Stimulated activated CD4-positive, alpha-beta T cell treated with anti-CD3 and anti-CD28 coated beads, Interleukin-4, amount 100 ng/mL, for 24 hours (primary cell): ENCODE measurements around the gene WIPI1.

Experiments
- DNase-seq: peaks from one replicate; pipeline ENCODE4 v3.0.0-alpha.2; 2020

Gene WIPI1

DNA sequence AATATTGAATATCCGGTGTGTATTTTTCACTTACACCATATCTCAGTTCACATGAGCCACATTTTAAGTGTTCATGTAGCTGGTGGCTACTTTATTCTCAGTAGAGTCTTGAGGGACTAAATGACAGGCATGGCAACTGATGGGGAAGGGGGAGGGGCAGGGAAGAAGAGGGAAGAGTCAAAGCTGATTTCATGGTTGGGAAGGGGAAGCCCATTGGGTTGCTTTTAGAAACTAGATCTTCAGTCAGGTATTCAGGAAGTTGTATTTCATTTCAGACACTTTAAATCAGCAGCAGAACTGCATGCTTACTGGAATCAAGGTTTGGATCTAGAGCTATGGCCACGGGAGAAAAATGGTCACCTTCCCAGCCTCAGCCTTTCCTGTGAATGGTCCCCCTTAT lies 2.9 kb upstream of the WIPI1 start:
- DNase-seq, result no peak

DNA sequence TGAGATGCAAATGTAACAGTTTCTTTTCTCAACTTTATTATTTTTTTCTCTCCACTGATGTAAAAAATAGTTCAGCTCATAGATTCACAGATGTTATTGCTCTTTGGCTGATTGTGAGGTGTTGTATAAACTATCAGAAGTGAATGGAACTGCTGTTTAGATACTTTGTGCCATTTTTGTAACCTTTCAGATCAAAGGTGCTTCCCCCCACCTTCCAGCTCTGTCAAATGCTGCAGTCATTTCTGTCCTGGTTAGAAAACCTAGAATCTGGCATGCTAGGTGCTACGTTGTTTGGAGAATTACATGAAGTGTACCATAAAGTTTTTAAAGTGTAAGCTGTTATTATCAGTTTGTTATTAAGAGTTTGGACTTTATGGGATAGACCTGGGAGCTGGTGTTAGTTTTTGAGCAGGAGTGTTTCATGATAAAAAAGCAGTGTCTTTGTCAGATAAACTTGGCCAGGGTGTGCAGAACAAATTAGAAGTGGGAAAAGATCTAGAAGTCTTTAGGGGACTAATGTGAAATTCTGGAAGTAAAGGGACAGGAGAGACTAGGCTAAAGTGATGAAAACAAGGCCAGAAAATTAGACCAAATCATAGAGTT lies 1.8 kb upstream of the WIPI1 start:
- no peak for DNase-seq

DNA sequence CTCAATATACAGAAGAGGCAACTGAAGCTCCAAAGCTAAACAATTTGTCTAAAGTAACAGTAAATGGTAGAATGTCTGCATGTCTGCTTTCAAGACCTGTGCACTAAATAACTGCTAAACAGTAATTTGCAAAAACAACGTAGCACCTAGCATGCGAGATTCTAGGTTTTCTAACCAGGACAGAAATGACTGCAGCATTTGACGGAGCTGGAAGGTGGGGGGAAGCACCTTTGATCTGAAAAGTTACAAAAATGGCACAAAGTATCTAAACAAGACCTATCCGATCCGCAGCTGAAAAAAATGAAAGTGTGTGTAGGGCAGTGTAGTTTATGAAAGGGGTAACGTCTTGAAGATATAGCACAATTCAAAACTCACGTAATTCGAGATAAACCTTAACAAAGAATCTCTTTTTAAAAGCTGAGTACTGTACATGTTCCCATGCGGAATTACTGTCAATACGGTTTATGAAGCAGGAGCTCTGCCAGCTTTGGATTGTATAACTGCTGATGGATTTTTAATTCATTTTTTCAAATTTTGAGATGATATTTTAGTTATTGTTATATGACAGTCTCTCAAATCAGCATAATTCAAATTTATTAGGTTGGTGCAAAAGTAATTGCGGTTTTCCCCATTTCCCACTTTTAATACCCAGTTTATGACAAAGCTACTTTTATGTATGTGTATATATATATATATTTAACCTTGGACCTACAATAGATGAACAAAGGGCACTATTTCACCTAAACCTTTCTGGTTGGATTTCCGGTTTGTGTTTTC lies 1.2 kb upstream of the WIPI1 start:
- DNase-seq, result no peak

DNA sequence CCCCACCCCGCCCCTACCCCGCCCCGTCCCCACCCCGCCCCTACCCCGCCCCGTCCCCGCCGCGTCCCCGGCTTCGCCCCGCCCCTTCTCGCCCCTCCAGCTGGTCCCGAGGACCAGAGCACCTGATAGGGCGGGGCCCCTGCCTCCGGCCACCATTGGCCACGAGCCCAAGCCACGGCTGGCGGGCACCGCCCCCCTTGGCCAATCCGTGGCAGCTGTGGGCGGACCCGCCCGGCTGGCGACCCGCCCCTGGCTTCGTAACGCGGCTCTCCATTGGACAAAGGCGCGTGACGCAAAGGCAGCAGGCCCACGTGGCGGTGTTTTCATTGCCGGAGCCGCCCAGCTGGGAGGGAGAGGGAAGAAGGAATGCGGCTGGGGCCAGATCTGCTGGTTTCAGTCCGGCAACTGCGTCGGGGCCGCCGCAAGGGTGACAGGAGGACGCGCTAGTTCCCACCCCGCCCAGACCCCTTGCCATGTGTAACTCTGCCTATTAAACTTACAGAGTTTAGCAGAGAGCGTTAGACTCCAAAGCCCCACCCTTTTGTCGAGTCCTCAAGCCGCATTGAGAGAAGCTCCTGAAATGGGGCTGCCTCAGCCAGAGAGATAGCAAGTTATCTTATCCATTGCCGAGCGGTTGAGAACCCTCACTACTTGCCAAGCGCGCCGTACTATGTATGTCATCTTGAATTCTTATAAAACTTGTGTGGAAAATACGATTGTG lies 403 bp upstream of the WIPI1 start:
- DNase-seq, result peak; percentile 98

DNA sequence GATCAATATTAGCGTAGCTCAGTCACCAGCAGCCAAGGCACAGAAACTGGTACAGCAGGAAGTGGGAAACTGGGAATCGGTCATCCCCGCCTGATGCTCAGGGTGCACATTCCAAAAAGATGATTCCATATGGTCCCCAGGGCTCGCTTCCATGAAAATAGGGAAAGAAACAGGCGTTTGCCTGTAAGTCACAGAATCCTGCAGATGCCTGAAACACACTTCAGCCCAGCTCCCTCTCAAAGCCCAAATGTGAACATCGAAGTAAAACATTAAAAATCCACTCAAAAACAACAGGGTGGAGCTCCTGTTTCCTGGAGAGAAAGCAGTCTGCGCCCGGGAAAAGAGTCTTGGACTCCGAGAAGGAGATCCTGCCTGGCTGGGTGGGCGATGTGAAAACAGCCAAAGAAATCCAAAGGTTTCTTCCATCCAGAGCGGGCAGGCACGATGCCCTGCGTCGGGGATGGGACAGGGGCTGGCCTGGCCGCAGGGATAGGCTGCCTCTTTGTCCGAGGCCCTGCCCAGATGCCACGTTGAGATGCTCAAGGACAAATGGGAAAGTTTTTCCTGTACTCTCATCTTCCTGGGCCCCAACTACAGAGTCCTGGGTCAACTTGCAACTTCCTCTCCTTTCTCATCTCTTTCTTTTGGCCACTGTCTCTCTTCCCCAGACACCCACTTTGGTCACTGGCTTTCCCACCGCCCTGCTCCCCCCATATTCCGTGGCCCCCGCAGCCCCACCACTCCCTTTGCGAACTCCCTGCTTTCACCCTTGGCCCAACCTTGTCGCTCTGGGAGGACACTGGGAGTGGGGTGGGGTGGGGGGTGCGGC lies 743 bp downstream of the WIPI1 start:
- DNase-seq, result no peak

DNA sequence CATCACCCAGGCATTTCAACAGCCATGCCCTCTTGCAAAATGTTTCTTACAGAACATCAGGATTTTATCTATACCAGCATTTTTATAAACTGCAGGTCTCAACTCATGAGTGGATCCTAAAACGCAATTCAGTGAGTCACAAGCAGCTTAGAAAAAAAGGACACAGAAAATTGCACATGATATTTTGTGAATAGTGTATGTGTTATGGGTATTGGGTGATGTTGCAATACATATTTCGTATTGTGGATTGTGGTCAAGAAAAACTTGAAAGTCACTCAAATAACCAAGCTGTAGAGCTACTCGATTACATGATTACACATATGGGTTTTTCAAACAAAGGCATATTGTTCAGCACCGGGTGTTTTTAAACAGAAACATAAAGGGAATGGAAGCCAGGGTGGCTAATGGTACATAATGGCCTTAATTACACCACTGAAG lies 1.4 kb downstream of the WIPI1 start:
- no peak for DNase-seq

DNA sequence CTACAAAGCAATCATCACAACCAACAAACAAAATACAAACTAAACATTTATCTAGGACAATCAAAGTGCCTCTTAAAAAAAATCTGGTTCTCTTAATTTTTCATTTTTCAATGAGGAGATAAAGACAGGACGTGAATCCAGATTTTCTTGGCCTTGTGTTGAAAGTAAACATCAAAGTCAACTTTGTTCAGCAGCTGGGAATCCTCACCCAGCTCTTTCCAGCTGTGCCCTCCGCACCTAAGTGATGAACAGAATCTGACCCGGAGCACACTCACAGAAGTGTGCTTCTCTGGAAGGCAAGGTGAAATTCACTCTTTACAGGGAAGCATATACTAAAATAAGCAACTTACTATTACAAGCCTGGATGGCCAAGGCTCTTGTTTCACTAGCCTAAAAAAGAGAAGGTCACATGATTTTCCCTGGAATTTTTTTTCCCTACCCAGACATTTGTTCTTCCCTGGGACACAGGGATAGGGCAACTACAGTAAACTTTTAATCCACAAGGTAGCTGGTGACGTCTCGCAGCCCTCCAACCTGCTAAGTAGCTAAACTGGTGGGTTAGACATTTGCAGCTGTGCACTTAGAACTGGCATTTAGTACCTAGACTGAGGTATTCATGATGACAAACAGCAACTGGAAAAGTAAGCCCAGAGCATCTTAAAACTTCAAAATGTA lies 3.2 kb downstream of the WIPI1 start:
- no peak for DNase-seq

DNA sequence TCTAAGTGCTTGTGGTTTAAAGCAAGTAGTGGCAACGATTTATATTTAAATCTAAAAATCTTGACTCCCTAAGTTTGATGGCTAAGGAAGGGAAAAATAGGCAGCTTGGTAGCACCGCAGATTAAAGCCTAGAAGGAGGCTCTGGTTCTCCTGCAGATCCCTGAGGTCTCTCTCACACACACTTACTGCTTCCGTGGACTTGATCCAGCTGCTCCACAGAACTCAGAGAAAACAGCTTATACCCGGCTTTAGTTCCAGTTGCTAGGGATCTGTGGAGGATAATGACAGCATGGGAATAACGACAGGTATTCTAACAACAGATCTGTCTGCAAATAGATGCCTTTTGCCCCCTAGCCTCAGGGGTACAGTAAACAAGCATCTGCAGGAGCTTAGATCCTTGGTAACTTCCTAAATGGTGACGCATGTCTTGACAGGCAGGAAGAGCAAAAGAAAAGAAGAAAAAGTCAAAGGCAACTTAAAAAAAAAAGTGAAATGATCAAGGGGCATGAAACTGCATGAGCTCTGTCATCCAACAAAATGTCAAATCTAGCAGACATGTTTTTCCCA lies 4.5 kb downstream of the WIPI1 start:
- no peak for DNase-seq

DNA sequence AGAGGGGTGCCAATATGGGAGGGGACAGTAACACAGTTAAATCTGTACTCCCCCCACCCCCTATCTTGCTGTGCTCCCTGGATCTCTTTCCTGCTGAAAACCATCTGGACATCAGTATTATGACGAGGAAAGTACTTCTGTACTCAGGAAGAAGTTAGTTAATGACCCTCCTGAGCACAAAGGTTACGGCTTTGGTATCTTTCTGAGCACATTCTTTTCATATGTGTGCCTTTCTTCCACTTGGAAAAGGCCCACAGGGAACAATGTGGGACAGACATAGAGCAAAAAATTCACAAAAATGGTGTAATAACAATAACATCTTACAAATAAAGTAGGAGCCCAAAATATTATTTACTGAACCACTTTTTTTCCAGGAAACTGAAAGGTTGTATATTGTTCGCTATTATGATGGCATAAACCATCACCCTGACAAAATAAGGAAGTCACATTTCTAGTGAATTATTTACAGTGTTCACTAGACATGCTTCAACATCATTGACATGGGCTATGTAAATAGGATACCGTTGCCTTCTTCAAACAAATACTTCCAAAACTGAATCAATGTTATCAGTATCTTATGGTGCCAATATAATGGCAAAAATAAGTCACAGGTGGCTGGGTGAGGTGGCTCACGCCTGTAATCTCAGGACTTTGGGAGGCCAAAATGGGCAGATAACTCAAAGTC lies 5.5 kb downstream of the WIPI1 start:
- no peak for DNase-seq

DNA sequence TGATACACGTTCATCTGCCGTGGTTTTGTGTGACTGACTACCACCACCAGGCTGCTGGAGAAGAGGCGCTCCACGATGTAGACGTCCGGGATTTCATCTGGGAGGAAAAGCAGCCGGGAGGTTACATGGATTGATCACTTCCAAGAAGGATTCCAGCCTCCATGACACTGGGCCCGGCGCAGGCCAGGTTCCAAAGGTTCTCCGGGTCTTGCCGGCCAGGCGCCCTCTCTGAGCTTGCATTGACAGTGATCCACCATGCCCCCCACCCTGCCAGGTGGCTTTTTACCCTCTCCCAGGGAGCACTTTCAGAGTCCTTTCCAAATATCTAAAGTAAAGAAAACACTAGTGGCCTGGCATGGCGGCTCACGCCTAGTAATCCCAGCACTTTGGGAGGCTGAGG lies 6.5 kb downstream of the WIPI1 start:
- DNase-seq, result no peak

DNA sequence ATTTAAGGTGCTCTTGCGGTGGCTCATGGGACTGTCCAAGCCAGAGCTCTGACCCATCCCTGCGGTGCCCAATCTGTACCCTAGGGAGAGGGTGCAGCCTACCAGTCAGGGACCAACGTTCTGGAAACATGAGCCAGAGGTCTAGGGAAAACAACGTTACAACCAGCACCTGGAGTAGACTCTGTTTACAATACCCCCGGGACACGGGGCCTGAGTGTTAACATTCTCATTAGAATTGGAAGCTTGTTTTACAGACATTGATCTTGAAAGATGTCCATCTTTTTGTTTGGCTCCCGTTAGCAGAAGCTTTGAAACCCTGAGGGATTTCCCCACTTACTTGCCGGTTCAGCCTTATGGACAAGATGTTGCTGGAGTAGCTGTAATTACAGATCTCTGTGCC lies 6.9 kb downstream of the WIPI1 start:
- DNase-seq, result no peak

DNA sequence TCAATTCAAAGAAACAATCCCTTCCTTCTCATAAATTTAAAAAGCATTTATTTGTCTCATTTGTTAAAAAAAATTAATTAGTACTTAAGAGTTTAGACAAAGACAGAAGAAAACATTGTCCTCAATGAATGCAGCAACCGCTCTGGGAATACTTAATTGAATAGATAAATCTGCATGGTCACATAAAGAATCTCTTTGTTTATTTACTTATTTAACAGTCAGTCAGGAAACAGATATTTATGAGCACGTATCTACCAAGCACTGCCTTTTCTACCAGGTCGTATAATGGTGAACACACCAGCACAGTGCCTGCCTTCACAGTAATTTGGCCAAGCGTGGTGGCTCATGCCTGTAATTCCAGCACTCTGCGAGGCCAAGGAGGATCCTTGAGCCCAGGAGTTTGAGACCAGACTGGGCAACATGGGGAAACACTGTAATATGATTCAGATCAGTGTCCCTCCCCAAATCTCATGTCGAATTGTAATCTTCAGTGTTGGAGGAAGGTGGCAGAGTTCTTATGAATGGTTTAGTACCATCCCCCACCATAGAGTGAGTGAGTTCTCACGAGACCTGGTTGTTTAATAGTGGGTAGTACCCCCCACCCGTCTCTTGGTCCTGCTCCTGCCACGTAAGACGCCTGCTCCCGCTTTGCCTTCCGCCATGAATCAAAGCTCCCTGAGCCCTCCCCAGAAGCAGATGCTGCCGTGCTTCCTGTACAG lies 8.1 kb downstream of the WIPI1 start:
- no peak for DNase-seq

DNA sequence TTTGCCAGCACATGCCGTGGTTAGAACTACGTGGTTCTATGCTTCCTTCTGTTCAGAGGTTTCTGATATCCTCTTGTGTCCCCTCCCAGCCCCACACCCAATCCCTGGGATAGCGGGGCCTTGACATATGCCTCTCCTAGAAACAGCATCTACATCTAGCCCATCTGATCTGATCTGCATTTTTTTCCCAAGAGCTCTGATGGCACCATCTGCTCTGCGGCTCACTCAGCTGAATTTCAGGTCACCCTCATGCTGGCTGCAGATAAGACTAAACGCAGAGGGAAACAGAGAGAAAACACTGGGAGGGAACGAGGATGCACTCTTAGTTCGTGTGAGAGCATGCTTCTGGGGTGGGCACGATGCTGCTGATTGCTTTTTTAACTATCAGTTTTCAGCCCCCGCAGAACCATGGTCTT lies 10.7 kb downstream of the WIPI1 start:
- no peak for DNase-seq

DNA sequence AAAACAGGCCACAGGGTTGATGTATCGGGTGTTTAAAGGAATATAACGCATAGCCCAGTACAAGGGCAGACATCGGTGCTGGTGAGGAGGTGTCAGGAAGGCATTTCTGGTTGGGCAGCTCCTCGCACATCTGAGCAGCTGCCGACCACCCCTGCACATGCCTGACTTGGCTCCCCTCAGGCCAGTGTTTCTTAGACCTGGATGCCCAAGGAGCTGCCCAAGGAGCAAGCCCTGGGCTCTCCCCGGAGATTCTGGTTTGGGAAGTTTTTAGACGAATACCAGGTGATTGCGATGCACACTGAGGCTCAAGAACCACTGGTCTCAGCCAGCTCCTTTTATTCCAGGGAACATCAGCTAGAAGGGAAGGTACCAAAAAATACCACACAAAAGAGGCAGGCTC lies 11.6 kb downstream of the WIPI1 start:
- DNase-seq, result no peak

DNA sequence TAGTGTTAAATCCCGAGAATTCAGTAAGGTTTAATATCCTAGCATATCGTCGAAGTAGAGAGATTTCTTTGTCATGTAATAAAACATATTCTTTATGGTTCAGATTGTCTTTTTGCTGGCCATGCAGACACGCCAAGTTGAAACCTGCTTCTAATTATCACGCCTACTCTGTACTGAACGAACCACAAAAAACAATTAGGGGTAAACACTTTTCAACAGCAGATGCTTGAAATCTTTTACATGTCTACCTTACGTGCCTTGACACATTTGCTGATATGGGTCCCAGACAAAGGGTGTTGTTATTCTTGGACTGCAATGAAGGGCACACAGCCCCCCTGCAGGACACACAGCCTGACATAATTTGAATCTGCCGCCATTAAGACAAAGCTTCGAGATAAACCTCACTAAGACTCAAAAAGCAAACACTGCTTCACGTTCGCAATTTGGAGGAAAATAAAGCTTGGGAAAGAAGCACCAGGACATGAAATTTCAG lies 13.3 kb downstream of the WIPI1 start:
- no peak for DNase-seq

DNA sequence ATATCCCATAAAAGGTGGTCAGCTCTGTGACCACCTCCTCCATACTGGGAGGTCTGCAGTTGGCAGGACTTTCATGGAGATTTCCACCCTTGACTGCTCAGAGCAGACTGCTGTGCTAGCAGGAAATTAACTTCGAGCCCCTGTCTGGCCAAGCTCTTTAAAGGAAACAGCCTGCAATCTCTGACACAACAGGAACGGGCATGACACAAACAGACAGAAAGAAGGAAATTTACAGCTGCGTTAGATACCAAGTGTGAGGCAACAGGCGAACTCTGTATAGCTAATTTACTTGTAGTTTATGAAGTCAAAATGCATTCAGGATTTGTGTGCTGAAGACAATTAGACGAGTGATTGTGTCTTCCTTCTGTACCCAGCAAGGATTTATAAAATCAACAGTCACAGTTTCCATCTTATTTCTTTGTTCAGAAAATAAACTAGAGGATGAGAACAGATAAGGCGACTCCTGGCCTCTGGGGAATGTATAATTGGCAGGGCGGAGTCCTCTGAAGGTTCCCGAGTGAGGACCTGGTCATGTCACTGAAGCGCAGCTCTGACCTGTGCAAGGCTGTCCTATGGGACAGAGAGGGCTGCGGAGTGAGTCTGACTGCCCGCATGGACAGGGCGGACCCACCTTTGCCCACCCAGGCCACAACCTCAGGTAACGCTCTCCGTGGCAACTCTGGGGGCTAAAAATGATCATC lies 16.1 kb downstream of the WIPI1 start:
- no peak for DNase-seq

DNA sequence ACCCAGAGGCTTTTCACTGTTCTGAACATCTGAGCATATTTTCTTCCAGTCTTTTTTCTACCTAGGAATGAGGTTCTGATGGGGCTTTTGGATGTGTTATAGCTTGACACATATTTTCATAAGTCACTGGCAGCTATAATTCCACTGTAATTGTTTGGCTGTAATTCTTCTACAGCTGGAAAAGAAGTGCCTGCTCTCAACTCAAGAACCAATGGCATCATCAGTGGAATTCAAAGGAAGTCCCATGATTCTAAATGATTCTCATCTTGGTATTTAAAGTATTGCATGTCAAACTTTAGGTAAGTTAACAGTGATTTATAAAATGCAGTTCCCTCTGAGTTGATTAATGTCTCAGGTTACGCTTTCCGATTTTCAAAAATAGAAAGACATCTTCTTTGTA lies 16.8 kb downstream of the WIPI1 start:
- no peak for DNase-seq

DNA sequence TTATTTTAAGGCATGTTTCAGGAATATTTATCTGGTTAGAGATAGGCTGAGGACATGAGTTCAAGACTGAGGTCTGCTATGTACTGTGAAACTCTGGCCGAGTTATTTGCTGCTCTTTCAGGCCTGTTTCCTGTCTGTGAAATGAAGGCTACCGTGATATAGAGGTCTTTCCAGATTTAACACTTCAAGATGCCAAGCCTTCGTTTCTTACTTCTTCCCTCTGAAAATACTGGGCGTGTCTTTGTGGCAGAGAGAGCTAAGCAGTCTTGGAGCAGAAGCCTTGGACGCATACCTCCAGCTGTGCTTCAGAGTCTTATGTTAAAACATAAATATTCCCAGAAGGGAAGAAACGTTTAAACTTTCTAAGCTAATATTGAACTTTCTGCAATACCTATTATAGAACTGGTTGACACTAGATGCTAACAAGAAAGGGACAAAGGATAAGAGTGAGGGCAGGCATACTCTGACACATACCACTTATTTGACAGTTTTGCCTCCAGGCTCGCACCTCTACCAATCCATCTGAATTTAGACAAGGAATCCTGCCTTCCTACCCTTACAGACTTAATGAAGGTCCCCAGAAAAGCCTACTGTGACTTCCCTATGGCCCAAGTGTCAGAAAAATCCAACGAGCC lies 17.5 kb downstream of the WIPI1 start:
- no peak for DNase-seq

DNA sequence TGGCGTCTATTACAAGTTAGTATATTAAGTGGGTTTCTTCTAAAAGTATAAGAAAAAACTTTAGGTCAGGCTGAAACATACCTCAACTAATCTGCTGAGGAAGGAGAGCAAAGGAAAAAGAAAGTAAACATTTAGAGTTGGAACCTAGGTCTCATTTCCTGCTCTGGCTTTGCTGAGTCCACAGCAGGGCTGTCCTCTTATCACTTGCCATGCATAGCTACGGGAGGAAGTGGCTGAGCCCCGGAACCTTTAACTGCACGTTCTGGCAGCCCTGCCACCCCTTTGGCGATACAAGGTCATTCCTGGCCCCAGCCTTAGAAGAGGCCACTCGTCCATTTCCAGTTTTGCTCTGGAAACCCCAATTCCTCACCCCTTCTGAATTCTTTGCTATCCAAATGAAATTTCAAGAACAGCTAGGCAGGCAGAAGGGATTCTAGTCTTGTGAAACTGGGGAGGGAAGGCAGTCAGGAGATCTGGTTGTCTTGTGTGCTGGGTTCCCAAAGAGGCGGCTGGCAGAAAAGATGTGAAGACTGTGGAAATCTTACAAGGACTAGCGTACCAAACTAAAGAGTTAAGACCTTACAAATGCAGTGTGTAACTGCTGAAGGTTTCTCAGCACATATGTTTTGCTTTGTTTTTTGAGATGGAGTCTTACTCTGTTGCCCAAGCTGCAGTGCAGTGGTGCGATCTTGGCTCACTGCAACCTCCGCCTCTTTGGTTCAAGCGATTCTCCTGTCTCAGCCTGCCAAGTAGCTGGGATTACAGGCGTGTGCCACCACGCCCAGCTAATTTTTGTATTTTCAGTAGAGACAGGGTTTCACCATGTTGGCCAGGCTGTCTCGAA lies 19.1 kb downstream of the WIPI1 start:
- DNase-seq, result peak; percentile 44
